ENCODE data around the gene FIGLA.
A peak's percentile ranks its signal among the peaks of the same experiment; 100 is the strongest.
"Not testable (repeated sequence)": the region's sequence is repeated elsewhere in the genome, so short reads cannot be mapped to it uniquely, and the experiment has no call there.

FIGLA gene

DNA sequence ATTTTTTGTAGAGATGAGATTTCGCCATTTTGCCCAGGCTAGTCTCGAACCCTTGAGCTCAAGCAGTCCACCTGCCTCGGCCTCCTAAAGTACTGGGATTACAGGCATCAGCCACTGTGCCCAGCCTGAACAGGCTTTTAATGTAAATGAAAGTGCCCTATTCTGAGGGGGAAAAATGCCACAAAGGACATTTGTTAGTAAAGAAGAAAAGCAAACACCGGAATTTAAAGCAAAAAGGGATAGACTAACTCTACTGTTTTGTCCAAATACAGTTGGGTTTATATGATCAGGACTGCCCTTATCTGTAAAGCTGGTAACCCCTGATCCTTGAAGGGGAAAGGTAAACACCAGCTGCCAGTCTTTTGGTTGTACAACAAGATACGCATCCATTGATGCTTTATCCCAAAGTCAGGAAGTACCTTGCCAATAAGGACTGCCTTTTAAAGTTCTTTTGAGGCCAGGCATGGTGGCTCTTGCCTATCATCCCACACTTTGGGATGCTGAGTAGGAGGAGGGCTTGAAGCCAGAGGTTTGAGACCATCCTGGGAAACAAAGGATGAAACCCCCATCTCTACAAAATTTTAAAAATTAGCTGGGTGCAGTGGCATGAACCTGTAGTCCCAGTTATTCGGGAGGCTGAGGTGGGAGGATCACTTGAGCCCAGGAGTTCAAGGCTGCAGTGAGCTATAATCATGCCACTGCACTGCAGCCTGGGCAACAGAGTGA is 16.8 kb upstream of the FIGLA start:
- no peak for DNase-seq

DNA sequence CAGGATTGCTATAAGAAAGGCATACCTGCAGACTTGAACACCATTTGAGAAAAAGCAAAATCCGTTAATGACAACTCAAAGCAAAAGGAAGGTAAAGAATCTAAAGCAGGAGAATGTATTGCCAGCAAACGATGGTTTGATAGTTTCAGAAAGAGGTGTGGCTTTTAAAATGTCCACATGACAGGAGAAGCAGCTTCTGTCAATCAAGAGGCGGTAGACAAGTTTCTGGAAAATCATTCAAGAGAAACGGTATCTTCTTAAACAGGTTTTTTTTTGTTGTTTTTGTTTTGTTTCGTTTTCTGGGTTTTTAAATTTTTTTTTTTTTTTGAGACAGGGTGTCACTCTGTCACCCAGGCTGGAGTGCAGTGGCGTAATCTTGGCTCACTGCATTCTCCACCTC is 16.2 kb upstream of the FIGLA start:
- no peak for DNase-seq

DNA sequence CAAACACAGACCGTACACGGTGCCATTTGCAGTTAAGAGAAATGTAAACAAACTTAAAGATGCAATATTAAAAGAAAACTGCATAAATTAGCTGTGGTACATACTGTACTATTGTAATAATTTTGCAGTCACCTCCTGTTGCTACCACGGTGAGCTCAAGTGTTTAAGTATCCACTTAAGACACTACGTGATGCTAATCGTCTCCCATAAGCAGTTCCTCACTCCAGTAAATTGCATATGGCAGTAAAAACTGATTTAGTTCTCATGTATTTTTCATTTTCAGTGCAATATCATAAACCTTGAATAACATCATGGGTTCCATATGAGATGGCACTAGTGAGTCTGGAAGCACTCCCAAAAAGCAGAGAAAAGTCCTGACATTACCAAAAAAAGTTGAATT is 15.6 kb upstream of the FIGLA start:
- peak; percentile 43 for DNase-seq

DNA sequence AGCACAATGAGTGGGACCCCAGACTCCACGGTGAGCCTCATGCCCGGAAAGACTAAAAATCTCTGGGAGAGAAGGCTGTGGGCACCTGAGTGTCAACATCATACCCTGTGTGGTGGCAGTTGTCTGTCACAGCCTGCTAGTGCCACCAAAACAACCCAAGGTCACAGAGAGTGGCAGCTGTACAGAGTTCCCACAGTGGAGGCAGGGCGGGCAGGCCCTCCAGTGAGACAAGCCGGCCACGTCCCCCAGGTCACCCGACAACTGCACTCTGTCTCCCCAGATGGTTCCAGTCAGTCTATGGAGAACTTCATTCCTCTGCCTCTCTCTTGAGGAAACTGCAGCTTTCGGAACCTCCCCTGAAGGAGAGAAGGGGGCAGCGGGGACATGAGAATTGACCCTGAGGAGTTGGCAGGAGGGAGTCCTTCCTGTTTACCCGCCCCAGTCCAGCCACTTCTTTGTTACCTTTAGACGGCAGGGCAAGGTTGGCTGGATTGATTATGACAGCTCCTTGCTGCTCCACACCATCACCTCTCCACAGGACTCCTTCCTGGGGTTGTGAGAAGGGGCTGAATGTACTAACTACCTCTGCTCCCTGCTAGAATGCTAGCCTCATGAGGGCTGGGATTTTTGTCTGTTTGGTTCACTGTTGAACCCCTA is 11.3 kb upstream of the FIGLA start:
- no peak for DNase-seq

DNA sequence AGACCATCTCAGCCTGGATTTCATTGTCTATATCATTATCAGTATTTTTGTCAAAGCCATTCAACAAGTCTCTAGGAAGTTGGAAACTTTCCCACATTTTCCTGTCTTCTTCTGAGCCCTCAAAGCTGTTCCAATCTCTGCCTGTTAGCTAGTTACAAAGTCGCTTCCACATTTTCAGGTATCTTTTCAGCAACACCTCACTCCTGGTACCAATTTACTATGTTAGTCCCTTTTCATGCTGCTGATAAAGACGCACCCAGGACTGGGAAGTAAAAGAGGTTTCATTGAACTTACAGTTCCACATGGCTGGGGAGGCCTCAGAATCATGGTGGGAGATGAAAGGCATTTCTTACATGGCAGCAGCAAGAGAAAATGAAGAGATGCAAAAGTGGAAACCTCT is 9.3 kb upstream of the FIGLA start:
- no peak for DNase-seq

DNA sequence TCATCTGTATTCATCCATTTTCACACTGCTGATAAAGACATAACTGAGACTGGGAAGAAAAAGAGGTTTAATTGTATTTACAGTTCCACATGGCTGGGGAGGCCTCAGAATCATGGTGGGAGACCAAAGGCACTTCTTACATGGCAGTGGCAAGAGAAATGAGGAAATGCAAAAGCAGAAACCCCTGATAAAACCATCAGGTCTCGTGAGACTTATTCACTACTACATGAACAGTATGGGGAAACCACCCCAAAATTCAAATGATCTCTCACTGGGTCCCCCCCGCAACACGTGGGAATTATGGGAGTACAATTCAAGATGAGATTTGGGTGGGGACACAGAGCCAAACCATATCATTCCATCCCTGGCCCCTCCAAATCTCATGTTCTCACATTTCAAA is 7.6 kb upstream of the FIGLA start:
- DNase-seq: not testable (repeated sequence)

DNA sequence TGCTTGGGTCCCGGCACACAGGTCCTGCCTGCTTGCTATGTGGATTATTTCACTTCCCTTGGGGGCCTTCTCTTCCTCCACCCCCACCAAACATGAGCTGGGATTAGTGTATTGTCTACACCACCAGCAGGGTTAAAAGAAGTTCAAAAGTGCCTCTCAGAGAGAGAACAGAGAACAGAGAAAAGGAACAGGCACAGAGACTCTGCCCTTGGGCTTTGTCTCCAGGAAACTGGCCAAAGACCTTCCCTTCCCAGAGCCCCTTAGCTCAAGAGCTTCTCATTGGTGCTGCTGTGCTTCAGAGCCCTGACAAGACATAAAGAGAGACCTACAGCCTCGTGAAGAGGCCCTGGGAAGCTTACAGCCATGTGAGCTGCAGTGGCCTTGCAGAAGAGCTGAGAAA is 7.1 kb upstream of the FIGLA start:
- DNase-seq: no peak

DNA sequence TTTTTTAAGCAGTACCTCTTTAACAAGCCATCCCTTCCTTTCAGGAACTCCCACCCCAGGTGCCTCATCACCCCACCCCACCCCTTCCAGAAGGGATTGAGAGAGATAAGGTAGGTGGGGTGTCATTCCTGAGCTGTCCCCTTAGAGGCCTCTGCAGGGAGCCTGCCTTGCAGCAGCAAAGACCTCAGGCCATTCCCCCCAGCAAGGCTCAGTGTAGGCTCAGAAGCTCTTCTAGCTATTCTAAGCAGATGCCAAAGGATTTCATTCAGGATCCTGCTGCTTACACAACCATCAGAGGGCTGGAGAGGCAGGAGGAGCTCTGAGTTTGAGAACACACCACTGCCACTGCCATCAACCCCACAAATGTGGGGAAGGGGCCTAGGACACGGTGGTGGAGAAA is 5.8 kb upstream of the FIGLA start:
- no peak for DNase-seq

DNA sequence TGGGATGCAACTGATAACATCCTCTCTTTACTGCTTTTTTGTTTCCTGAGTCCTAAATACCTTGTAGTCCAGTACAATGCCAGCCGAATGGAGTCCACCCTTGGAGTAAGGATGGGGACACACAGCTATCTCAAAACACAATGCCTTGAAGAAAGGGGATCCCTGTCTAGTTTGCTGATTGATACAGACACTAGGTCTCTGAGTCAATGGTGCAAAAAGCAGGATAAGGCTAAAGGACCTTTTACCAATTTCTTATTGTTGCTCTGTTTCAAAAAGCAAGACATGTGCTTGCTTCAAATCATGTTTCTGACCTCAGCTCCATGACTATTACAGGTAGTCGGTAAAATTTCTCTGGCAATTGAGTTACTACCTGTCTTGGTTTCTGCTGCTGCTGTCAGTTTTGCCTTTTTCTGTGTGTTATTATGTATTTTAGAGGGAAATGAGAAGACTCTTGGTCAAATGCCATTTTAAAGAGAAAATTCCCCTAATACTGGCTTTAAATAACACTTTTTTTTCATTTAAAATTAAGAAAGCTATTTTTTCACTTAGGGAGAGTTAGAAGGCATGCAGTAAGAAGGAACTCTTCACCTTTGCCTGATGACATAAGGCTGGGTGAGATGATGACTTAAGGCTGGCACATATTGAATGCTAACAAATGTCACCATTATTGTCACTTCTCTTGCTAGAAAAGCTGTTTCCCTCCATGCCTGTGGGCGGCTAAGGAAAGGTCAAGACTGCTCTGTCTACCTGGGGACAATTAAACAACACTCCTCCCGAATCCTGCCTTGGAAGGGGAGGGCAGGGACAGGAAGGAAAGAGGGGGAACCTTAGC is 4.9 kb upstream of the FIGLA start:
- DNase-seq: no peak

DNA sequence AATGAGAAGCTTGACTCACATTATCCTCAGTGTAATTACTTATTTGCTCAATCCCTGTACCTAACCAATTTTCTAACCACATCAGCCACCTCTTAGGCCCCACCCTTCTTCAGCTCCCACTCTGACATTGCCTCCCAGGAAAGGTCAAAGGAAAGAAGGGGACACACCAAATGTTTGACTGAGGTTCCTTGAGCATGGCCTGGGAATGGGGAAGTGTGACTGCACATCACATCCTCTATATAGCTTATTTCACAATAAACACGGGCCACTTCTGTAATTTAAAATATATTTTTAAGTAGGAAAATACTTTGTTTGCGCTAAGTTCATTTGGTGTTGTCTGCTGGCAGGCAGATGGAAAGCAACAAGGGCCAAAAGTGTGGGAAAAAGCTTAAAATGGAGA is 3.0 kb upstream of the FIGLA start:
- no peak for DNase-seq

DNA sequence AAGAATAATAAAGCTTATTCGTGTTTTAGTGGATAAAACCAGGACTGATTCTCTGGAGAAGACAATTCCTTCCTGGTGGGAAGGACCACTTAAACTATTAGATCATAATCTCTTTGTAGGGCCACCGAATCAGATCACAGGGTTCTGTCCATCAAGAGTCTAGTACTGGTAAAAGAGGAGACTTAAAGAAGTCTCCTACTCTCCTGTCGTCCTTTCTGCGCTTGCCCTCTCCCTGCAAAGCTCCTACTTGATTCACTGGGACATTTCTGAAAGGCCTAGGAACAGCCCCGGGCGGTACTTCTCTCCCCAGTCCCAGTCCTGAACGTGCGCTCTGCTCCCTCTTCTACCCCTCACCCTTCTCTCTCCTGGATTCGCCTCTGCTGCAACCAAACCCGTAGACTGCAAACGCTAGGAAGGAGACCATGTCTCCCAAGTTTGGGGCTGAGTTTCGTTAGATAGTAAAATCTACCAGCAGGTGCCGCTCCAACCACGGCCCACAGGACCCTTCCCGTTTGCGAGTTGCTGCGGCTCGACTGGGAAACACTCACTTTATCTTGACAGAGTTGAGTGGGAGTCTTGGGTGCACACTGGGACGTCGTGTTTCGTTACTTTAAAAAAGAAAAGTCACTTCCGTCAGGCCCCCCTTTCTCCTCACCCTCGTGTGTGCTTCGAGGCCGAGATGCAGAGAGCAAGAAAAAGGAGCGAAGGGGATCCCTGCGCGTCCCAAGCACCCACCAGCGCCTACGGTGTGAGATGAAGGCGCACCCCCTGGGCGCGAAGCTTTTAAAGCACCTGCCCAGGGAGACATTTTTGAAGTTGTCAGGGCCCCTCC is 923 bp downstream of the FIGLA start:
- DNase-seq: peak; percentile 54

DNA sequence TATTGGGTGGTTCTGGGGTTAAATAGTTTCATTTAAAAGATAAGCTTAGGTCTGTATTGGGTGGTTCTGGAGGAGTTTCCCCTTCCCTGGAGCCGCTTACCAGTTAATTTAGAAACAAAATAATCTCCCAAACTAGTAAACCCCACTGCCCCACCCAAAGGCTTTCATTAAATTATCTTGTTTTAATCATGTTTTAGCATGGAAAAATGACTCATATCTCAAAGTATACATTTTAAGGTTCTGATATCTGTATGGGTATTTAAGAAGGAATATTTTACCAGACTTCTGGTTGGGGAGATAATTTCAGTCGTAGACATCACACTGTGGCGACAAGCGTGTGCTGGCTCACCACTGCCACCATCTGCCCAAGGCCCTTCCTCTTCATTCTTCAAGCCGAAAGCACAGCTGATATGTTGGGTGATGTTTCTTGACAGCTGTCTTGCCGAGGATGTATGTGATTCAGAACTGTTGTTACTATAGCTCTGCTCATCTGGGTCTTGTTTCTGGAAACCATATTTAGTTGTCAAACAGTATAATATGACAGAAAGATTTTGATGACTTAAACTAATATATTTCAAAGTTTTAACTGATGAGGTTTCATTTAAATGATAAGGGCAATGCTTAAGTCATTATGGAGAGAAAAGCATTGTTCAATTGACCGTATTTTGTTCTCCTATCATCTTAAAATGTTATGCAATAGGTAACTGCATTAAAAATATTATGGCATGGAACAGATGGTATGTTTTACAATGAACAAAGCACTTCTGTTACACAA is 5.1 kb downstream of the FIGLA start:
- DNase-seq: peak; percentile 47

DNA sequence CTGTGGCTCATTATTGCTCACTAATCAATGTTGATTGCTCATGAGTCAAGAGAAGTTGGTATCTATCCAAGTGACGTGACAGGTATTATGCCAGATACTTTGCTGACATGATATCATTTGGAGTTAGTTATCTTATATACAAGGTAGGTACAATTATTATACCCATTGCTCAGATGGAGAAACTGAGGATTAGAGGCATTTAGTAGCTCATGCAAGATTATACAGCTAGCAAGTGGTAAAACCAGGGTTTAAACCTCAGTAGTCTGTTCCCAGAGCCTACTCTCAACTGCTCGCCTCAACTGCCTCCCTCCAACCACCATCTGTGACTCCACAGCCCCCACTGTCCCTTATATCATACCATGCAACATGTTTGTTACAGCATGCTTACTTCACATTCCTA is 6.1 kb downstream of the FIGLA start:
- no peak for DNase-seq

DNA sequence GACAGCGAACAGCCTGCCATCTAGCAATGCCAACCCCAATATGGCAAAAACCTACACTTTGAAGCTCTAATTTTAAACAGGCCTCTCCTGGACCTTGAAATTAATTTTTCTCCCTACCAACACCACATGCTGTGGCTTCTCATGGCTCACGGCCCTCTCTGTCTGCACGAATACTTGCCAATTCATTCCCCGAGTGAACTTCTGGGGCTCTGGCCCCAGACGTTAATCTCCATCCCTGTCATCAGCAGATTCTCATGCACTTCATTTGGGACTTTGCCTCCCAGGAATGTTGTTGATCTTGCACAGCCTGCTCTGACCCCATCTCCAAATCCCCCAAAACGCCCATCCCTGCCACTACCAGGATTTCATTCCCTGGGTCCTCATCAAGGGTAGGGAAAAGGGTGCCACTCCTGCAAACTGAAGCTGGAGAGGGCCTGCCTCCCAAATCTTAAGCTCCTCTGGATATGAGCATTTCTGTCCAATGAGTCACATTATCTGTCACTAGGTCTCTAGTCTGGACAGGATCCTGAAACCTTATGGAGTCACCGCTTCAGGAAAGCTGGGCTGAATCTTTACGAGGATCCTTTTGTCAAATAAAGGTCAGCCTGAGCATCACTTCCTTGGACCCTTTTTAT is 10.4 kb downstream of the FIGLA start:
- DNase-seq: no peak

DNA sequence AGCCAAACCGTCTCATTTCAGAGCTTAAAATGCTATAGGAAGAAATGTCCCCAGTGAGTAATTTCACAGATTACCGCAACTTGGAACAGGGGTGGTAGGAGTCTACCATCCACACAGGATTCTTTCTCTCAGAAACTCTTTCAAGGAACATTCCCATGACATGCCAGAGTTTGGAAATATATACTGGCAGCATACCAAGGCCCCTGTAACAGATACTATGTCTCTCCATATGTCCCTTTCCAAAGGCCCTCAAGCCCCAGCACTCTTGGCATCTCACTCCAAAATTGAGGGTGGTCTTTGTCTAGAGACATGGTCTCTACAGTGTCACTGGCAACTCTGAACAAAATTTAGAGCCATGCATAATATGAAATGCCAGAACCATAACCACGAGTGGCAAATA is 11.0 kb downstream of the FIGLA start:
- DNase-seq: no peak

DNA sequence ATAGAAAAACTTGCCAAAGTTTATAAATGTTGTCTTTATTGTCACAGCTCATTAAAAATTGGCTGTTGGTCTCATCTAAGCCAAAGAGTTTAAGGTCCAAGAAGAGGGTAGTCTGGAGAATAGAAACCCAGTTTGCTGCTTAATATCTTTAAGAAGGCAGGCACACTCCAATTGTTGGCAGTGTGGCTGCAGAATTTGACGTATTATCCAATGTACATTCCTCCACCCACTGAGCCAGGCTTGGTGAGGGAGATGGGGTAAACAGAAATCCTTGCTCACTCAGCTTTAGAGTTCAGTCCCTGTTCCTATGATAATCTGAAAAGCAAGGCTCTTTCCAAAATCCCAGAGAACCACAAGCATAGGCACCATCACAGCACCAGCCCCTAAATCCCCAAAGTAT is 11.8 kb downstream of the FIGLA start:
- no peak for DNase-seq

DNA sequence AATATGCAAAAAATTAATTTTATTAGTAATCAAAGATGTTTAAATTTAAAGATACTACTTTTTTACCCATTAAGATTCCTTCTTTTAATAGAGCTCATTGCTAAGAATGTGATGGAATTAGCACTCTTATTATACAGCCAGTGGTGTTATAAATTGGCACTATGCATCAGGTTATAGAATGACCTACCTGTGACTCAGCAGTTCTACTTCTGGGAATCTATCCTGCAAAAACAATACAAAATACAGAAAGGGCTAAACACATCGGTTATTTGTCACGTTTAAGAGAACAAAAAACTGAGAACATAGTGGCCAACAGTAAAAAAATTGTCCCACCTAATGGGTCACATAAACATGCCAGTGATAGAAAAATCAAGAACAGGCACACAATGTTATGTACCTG is 13.0 kb downstream of the FIGLA start:
- DNase-seq: no peak

DNA sequence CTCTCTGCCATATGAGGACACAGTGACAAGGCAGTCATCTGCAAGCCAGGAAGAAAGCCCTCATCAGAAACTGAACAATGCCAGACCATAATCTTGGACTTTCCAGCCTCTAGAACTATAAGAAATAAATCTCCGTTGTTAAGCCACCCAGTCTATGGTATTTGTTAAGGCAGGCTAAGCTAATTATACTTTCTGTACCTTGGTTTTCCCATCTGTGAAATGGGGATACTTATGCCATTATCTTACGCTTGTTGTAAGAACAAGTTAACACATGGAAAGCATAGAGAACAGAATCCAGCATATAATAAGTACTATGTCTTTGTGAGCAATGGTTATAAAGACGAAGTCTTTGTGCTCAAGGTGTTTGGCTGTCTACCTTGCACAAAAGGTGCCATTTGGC is 14.2 kb downstream of the FIGLA start:
- no peak for DNase-seq

DNA sequence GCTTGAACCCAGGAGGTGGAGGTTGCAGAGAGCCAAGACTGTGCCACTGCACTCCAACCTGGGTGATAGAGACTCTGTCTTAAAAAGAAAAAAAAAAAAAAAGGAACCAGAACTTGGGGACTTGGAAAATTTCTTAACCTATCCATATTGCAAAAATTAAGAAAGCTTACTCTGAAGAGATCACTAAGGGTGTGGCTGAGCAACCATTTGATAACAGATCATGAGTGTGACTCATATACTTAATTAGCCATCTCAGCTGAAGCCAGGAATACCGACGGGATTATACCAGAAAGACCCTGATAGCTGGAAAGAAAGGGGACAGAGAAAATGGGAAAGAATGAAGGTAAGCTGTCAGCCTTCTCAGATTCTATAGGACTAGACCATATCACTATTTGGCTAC is 15.3 kb downstream of the FIGLA start:
- DNase-seq: no peak

DNA sequence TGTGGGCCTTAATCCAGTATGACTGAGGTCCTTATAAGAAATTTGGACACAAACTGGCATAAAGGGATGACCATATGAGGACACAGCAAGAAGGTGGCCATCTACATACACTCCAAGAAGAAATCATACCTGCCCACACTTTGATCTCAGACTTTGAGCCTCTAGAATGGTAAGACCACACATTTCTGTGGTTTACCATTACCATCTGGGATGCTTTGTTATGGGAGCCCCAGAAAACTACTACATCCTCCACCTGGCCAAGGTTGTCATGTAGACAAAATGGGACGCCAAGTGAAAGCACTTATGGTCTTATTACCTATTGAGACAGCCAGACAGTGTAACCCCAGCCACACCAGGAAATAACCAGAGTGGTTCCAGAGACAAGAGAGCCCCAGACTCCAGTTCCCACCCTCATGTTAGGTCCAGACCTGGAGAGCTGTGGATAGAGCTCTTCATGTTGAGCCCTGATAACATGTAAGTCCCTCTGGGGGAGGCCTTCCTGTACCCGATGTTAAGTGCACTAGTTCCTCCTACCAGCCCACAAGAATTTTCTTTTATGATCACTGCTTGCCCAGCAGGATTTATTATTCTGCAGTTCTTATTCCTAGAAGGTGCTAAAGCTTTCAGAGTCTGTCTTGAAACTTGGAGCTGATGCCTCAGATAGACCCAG is 17.8 kb downstream of the FIGLA start:
- DNase-seq: no peak

DNA sequence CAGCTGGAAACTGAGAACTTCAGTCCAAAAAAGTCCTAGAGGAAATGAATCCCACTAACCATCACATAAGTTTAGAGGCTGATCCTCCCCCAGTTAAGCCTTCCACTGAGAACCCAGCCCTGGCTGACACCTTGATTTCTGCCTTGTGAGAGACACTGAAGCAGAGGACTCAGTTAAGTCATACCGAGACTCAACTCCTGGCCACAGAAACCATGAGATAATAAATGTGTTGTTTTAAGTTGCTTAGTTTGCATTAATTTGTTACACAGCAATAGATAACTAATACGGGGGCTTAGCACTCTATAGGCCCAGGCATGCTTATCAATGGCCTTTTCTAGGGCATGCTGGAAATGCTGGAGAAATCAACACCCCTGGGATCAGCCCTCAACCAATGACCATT is 19.0 kb downstream of the FIGLA start:
- no peak for DNase-seq
